ENCODE measurements around the gene FNDC3A.

FNDC3A gene

GRCh38 chr13:49020328-49020727 lies 44.6 kb downstream of the FNDC3A start:
- no peaks in the 10 kb centered on the region for H3K9me3 ChIP-seq
- H3K4me3 ChIP-seq (ENCODE audit: low read depth in 1 of 2, low read length in 1 of 2) = no peak overlapping the region
- no peak for TF ChIP-seq CTCF (IDR thresholded peaks at IDR 0.05)

GRCh38 chr13:49020940-49021553 lies 45.3 kb downstream of the FNDC3A start:
- no peaks in the 10 kb centered on the region for H3K36me3 ChIP-seq
- no peak for TF ChIP-seq CTCF (IDR thresholded peaks at IDR 0.05)
- H3K4me3 ChIP-seq (ENCODE audit: low read depth in 1 of 2, low read length in 1 of 2) = no peak overlapping the region
- H3K27ac ChIP-seq = no peak overlapping the region
- no peaks in the 10 kb centered on the region for H3K27me3 ChIP-seq
- no peaks in the 10 kb centered on the region for H3K4me1 ChIP-seq (ENCODE audit: control insufficient read depth in 1 of 2, insufficient read depth in 1 of 2, low read depth in 1 of 2, low read length in 1 of 2)
- no peaks in the 10 kb centered on the region for H3K9me3 ChIP-seq

More at GRCh38 chr13:49020328-49020727, 44.6 kb downstream of the FNDC3A start:
- Histone ChIP-seq H3K27me3 (no peaks in the 10 kb centered on the region), H3K27ac (no peak overlapping the region), H3K36me3 (no peaks in the 10 kb centered on the region), H3K4me1 (ENCODE audit: control insufficient read depth in 1 of 2, insufficient read depth in 1 of 2, low read depth in 1 of 2, low read length in 1 of 2) (no peaks in the 10 kb centered on the region)

GRCh38 chr13:49021953-49022352 lies 46.2 kb downstream of the FNDC3A start:
- Histone ChIP-seq H3K4me1 (ENCODE audit: control insufficient read depth in 1 of 2, insufficient read depth in 1 of 2, low read depth in 1 of 2, low read length in 1 of 2) (no peaks in the 10 kb centered on the region), H3K27ac (no peak overlapping the region), H3K36me3 (no peaks in the 10 kb centered on the region), H3K4me3 (ENCODE audit: low read depth in 1 of 2, low read length in 1 of 2) (no peak overlapping the region), H3K27me3 (no peaks in the 10 kb centered on the region), H3K9me3 (no peaks in the 10 kb centered on the region)
- no peak for TF ChIP-seq CTCF (IDR thresholded peaks at IDR 0.05)

- Histone ChIP-seq H3K36me3 (no peaks in the 10 kb centered on the region), H3K27me3 (no peaks in the 10 kb centered on the region), H3K9me3 (no peaks in the 10 kb centered on the region), H3K4me3 (ENCODE audit: low read depth in 1 of 2, low read length in 1 of 2) (no peak overlapping the region), H3K4me1 (ENCODE audit: control insufficient read depth in 1 of 2, insufficient read depth in 1 of 2, low read depth in 1 of 2, low read length in 1 of 2) (no peaks in the 10 kb centered on the region), H3K27ac (no peak overlapping the region)
- no peak for TF ChIP-seq CTCF (IDR thresholded peaks at IDR 0.05)
Measured at GRCh38 chr13:49022472-49023144, 46.9 kb downstream of the FNDC3A start.

DNA sequence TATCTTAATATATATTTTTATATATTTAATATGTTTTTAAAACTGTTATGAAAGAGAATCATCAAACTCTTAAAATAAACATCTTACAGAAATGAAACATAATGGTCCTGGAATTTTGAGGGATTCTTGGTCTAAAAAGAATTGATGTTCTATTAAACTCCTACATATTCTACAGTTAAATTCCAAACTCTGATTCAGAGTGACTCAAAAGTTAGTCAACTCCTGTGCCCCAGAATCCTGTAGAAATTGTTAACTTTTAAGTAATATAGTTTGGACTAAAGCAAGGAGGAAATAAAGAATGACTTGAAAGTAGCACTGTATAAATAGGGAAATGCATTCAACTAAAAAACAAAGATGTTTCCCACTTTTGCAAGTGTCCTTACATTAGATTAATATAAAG lies 47.7 kb downstream of the FNDC3A start:
- no peak for TF ChIP-seq CTCF (IDR thresholded peaks at IDR 0.05)
- Histone ChIP-seq H3K36me3 (no peaks in the 10 kb centered on the region), H3K9me3 (no peaks in the 10 kb centered on the region), H3K27ac (no peak overlapping the region), H3K4me1 (ENCODE audit: control insufficient read depth in 1 of 2, insufficient read depth in 1 of 2, low read depth in 1 of 2, low read length in 1 of 2) (no peaks in the 10 kb centered on the region), H3K27me3 (no peaks in the 10 kb centered on the region), H3K4me3 (ENCODE audit: low read depth in 1 of 2, low read length in 1 of 2) (no peak overlapping the region)

Measured in neutrophil (primary cell).